GM15510 (cell line): ENCODE results near the gene SLC9A9.

Experiments
- POLR2A ChIP-seq: IDR thresholded peaks from 3 replicates; pipeline ENCODE4 v1.6.1; 2011; ENCODE audit warnings: borderline replicate concordance; ENCODE audit not compliant: insufficient read length; ENCODE audit errors: extremely low read depth

The SLC9A9 gene

DNA sequence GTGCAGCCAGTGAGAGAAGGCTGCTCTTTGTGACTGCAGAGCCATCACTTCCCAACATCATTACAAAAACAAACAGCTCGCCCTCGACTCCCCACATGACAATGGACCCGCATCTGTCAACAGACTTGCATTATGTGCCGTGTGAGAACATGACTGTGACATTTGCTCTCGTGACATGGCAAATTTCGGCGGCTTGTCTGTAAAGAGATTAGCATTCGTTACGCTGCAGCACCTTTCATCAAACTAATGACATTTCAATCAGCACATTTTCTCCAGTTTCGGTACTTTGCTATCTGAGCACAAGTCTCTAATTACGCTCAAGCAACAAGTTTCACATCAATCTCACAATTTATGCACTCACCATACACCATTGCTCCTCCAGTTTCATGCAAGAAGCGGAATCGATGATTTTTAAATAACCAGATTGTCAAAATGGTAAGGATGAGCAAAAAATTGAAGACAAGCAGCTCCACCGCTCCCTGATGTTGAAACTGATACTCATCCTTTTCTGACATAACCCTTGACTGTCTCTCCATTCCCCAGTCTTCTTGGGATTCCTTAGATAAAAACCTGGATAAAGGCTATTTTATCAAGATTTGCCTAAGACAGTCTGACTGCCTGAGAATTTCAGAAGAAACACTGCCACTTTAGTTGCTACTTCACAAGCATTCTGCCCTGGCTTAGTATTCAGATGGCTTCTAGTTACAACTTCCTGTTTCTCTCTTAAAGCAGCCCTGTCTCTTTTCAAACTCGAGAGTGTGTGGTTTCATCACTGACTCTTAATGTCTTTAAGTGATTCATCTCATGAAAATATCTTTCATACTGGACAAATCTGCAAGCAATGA, at the start of gene SLC9A9:
Gene SLC9A9 (minus strand): TSS at position 682 of the 845 bp plus-strand sequence. CDS start 146 bp downstream, at position 536.
- peak; percentile 28 for TF ChIP-seq POLR2A

DNA sequence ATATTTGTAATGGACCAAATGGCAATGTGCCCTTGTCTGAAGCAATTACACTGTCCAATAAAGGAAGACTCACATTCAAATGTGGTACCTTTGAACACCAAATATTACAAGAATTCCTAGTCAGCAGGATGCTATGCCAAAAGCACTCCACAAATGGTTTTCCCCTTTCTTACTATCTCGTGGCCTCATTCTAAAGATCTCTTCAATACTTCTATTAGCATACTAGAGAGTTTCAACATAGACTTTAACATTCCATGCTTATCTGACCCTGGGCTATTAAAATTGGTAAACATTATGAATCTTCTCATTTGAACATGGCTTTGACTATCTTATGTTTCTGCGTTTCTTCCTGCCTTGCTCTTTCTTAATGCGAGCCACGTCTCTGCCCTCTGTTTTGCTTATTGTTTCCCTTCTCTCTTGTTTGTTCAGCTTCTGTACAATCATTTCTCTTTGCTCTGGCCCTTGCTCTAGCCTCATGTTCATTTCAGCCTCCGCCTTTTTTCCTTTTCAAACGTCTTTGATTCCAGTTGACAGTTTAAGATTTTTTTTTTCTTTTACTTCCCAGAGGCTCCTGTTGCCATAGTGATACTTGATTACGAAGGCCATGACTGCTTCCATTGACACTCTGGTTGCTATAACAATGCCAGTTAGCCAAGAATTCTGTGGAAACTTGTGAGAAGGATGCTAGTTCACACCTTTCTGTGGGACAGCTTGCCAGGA, 49.5 kb upstream of the SLC9A9 start:
- no peak for TF ChIP-seq POLR2A

DNA sequence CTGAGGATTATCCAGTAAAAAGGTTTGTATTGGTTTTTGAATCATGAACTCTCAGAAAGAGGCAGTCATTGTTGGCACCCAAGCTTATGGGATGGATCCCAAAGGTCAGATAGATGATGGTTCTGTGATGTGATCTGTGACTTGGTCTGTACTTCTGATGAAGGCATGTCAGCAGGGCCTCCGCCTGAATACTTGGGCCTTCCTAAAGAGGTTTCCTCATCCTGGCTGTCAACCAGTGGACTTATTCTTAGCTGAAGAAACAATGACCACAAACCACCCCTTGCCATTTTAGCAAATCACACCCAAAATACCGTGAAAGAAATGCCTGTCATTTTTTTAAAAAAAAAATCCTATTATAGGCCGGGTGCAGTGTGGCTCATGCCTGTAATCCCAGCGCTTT, 48.2 kb upstream of the SLC9A9 start:
- TF ChIP-seq POLR2A: no peak

DNA sequence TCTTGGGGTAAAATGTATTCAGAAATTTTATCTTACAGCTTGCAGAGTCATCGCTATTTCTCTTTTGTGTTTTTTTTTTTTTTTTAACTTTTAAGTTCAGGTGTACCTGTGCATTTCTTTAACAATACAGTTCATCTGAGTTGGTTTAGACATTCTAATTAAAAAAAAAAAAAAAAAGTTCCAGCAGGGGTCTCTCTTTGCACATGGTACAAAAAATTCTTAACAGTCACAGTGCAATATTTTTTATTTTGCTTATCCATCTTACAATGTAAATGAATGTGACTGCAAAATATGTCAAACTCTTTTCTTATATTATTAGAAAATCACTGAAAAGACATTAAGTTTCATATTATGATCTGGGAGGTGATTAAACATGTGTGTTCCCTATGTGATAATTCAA, 47.5 kb upstream of the SLC9A9 start:
- no peak for TF ChIP-seq POLR2A

DNA sequence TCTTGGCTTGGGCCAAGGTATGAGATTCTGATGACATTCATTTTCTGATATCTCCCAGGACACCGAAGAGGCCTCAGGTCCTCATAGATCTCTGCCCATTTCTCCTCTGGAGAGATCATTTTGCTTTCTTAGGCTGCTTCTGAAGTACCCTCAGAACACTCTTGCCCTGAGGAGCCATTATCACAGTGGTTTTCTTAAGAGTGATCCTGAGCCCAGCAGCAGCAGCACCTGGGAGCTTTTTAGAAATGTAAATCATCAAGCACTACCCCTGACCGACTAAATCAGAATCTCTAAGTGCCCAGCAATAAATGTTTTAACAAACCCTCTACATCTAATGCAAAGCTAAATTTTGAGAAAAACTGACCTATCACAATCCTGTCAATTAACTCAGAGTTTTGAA, 40.6 kb upstream of the SLC9A9 start:
- no peak for TF ChIP-seq POLR2A

DNA sequence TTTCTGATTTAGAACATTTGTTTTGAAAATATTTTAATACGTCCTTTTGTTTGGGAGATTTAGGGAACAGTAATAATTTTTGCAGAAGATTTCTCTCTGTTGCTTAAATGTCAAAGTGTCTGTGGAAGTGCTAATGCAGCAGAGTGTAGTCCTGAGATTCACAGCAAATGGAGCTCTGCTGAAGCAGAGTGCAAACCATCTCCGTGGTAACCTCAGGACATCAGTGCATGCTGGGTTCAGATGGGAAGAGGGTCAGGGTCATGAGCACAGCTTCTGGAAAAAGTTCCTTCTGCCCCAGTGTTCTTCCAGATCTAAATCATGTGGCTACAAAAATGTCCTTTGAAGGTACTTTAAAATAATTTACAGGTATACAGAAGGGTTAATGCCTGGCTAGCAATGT, 39.9 kb upstream of the SLC9A9 start:
- no peak for TF ChIP-seq POLR2A

DNA sequence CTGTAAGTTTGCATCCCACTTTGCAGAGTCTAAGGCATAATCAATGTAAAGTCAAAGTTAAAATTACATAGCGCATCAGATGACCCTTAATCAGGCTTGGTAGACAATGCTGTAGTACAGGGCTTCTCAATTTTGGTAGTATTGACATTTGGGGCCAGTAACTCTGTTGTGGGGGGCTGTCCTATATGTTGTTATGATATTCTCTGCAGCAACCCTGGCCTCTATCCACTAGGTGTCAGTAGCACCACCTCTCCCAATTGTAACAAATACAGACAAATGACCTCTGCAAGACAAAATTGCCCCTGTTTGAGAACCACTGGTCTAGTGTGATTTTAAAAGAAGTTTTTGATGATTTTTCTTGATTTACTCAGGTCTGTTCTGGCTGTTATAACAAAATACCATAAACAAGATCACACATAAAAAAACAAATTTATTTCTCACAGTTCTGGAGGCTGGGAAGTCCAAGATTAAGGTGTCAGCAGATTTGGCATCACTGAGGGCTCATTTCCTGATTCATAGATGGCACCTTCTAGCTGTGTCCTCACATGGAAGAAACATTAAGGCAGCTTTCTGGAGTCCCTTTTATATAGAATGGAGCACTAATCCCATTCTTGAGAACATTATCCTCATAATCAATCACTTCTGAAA, 37.6 kb upstream of the SLC9A9 start:
- TF ChIP-seq POLR2A: no peak

DNA sequence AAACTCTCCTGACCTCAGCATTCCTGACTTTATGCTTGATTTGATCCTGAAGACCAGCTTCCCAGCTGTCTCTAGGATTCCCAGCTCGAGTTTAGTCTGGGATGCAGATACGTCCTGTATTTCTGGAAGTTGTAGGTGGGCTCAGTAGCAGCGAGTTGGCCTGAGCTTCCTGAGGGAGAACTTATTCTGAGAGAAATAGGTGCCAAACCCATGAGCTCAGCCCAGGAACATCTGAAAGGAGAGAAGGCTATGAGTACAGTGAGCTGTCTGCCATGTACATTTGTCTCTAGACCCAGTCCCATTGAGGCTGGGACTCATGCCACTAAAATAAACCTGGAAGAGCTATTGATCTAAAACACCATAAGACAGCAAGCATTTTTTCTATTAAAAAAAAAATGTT, 36.6 kb upstream of the SLC9A9 start:
- TF ChIP-seq POLR2A: no peak

DNA sequence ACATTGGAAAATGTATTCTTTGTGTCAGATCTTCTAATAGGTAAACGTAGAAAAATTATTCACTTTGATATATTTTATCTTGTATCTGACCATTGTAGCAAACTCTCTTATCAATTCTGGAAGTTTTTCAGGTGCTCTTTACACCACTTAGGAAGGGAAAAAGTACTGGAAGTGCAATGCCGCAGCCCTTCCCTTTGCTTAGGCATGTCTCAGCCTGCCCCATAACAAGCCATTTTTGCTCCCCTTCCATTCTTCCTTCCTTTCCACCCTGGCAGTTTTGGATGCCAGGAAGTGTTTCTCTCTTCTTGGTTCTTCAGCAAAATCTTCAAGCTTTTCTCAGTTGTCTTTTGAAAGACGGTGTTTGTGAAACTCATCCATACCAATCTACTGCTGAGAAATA, 34.9 kb upstream of the SLC9A9 start:
- no peak for TF ChIP-seq POLR2A

DNA sequence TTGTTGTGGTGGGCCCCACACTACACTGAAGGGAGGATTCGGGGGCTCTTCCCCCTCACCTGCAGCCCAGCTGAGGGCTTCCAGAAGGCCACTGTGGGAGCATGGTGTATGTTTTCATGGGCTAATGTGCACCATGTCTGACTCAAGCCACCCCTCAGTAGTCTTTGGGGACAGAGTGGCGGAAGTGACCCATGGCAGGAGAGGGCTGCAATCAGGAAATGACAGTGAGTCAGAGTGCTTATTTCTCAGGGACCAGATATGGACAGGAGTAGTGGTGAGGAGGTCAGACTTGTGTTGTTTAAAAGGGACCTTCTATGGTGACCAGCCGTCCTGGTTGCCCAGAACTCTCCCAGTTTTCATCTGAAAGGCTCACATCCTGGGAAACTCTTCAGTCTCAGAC, 32.8 kb upstream of the SLC9A9 start:
- TF ChIP-seq POLR2A: no peak

DNA sequence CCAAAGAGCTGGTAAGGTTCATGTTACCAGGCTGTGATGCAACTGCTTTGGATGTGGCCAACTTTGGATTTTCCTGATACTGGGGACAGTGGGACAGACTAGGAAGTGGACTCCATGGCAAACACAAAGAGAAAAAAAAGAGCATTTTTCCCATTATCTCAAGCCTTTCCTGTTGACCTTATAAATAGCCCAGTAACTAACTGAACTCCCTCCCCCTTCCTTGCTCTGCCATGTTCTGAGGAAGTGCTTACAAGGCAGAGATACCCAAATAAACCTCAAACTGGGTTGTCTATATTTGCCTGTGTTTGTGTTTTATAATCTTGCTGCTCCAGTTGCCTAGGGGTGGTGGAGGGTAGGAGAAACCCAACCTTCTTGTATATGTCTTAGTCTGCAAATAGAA, 27.3 kb upstream of the SLC9A9 start:
- no peak for TF ChIP-seq POLR2A

DNA sequence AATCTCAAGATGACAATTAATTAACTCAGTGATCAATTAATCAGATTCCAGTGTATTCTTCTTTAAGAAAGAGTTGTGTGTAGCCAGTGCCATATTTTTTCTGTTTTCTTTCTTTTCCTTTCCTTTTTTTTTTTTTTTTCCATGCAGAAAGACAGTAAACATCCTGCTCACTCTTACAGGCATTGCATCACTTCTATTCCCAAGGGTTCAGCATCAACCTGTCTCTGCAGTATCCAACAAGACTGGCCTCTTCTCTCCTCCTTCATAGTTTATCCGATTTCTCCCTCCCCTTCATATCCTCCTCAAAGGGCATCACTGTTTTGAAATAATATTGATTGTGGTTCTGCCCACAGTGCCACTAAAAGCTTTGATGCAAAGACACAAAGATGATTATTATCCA, 17.0 kb upstream of the SLC9A9 start:
- no peak for TF ChIP-seq POLR2A

DNA sequence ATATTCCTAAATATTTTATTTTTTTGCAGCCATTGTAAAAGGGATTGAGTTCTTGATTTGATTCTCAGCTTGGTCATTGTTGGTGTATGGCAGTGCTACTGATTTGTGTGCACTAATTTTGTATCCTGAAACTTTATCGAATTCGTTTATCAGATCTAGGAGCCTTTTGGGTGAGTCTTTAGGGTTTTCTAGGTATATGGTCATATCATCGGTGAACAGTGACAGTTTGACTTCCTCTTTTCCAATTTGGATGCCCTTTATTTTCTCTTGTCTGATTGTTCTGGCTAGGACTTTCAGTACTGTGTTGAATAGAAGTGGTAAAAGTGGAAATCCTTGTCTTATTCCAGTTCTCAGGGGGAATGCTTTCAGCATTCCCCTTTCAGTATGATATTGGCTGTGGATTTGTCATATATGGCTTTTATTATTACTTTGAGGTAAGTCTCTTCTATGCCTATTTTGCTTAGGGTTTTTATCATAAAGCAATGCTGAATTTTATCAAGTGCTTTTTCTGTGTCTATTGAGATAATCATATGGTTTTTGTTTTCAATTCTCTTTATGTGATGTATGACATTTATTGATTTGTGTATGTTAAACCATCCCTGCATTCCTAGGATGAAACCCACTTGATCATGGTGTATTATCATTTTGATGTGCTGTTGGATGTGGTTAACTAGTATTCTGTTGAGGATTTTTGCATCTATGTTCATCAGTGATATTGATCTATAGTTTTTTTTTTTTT, 11.4 kb upstream of the SLC9A9 start:
- TF ChIP-seq POLR2A: no peak

DNA sequence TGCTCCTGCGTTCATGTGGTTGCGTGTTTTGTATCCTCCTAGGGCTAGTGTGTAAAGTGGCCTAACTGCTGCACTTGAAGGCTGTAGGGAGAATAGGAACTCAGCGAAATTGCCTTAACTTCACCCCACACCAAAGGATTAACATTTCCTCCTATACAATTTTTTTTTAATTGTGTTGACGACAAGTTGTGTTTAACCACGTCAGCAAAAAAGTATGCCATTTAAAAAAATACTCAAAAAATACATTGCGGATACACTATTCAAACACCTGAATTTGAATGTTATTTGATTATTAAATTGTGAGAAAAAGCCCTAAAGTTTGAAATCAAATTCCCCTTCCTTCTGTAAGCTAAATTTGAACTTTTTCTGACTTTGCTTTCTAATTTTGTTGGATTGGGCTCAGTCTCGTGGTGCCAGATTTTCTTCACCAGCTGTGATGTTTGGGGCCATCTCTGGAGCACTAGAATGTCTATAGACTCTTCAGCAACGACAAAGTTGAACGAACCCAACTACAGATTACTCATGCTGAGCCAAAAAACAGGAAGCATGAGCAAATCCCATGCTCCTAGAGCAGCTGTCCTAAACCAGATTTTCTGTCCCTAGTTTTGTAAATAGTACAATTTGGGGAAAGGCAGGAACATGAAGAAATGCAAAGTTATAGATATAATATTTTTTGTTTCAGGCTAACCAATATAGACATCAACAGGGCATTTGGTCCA, 8.1 kb upstream of the SLC9A9 start:
- TF ChIP-seq POLR2A: no peak

DNA sequence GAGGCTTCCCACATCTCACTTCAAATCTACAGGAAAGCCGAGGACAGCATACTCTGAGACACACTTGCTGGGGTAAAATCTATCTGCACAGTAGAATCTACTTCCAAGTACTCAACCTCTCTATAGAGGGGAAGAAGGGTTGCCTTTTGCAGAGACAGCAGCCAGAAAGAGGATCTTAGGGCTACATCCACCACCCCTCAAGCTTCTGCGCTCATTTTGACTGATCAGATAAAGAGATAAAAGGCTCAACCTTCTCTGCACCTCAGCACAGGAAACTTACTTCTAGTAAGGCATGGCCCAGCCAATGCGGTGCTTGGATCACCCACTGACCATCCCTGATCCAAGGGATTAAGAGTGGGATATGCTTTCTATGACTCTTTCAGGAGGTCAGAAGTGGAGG, 6.9 kb upstream of the SLC9A9 start:
- no peak for TF ChIP-seq POLR2A

DNA sequence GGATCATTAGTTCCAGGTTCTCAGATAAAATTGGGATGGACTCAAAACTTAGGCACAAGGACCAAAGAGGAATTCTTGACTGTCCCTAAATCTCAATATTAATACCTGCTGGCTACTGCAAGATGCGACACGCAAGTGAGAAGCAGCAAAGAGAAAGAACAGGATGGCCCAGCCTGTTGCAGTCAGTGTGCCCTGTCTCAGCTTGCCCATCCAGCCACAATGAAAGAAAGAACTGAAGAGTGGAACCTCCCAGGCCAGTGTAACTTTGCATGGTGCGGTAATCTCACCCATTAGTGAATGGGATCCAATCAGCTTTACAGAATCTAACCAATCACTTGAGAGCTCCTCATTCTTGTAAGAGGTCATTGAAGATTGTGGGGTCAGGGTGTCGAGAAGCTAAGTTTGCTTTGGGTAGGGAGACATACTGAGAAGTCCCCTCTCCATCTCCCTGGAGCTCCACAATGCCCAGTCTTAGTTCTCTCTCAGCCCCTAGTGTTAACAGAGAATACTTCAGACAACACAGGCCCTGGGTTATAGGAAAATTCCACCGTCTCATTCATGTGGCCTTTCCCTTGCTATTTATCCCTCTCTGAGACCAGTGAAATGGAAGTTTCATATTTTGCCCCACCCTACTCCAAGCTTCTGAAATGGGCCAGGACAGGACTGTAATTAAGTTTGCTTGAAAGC, 3.2 kb upstream of the SLC9A9 start:
- TF ChIP-seq POLR2A: no peak
